GM12878 (cell line): Measurements from ENCODE around the gene DAGLA. TPM values are rescaled to one million over a fixed set of nuclear protein-coding genes. Genes with fewer than 3 reads are reported as not detected.

ENCODE experiments used
- ATAC-seq: fragments of 200-7000 bp; cut with Tn5 transposase; 3 replicates; pipeline ENCODE4 v1.9.1; 2020; ENCODE audit warnings: mild to moderate bottlenecking, moderate library complexity
- BruUV-seq: library from RNA; stranded (reverse); fragments of 400-500 nt; replicated peaks from 2 replicates; lab custom pipeline; 2021; lab: Mats Ljungman, UMichigan
- CTCF ChIA-PET: fragments of 300-600 bp; sonication (Branson Sonifier 250); formaldehyde crosslinking; extraction: SDS; loops from one replicate; lab custom pipeline; 2021; ENCODE audit warnings: inconsistent platforms; lab: Yijun Ruan, JAX
- POLR2A ChIA-PET: fragments of 350-600 bp; formaldehyde crosslinking; extraction: SDS; loops from one replicate; lab custom pipeline; 2021; ENCODE audit warnings: inconsistent platforms; lab: Charles Lee
- RAD21 ChIA-PET: fragments of 300-600 bp; sonication (Branson Sonifier 250); formaldehyde crosslinking; loops from one replicate; lab custom pipeline; 2023; ENCODE audit warnings: antibody characterized with exemption; ENCODE audit not compliant: unreplicated experiment; lab: Charles Lee
- SMC1A ChIA-PET: fragments of 300-600 bp; sonication (Branson Sonifier 250); formaldehyde crosslinking; loops from one replicate; lab custom pipeline; 2023; ENCODE audit not compliant: unreplicated experiment, uncharacterized antibody; lab: Charles Lee
- DNase-seq: peaks from one replicate; pipeline ENCODE4 v3.0.0-alpha.2; 2011; ENCODE audit warnings: low read depth, low spot score
- FAIRE-seq: peaks from 3 replicates; lab custom pipeline; 2011; peaks lifted over from hg19 to GRCh38; lab: Jason Lieb, UNC
- H2AFZ ChIP-seq: 2 replicates; pipeline ENCODE4 v1.6.0; 2011; ENCODE audit warnings: low read depth, low read length, control low read depth; ENCODE audit not compliant: control insufficient read depth
- H3K27ac ChIP-seq: 2 replicates; pipeline ENCODE4 v1.5.1; 2011; ENCODE audit warnings: control low read depth; ENCODE audit not compliant: control insufficient read depth, insufficient read depth
- H3K27me3 ChIP-seq, 2 experiments: replicated peaks in 1 of 2; 2 replicates each; pipeline versions ENCODE4 v1.6.0 to v1.6.1; 2011; ENCODE audit warnings: low read length in 1 of 2; ENCODE audit not compliant: control insufficient read depth in 2 of 2, insufficient read depth in 2 of 2
- H3K36me3 ChIP-seq, 2 experiments: 2 replicates each; pipeline ENCODE4 v1.5.1; 2011; ENCODE audit warnings: low read length in 1 of 2; ENCODE audit not compliant: control insufficient read depth in 2 of 2, insufficient read depth in 2 of 2
- H3K4me1 ChIP-seq: 2 replicates; pipeline ENCODE4 v1.6.1; 2011; ENCODE audit warnings: mild to moderate bottlenecking, low read length, moderate library complexity, mixed read lengths; ENCODE audit not compliant: control insufficient read depth, insufficient read depth
- H3K4me2 ChIP-seq: 2 replicates; pipeline ENCODE4 v1.6.0; 2011; ENCODE audit warnings: control low read depth; ENCODE audit not compliant: control insufficient read depth, insufficient read depth
- H3K4me3 ChIP-seq: fragments of 200-600 bp; sonication (generic); 2 replicates; pipeline ENCODE4 v1.5.1; 2016
- H3K79me2 ChIP-seq: 2 replicates; pipeline ENCODE4 v1.6.0; 2011; ENCODE audit warnings: low read length; ENCODE audit not compliant: control insufficient read depth, insufficient read depth
- H3K9ac ChIP-seq: 2 replicates; pipeline ENCODE4 v1.8.0; 2011; ENCODE audit warnings: low read length, control low read depth, mixed read lengths; ENCODE audit not compliant: control insufficient read depth, insufficient read depth
- H3K9me3 ChIP-seq: replicated peaks from 3 replicates; pipeline ENCODE4 v1.5.1; 2011; ENCODE audit warnings: mild to moderate bottlenecking, low read length; ENCODE audit not compliant: control insufficient read depth, insufficient read depth
- H4K20me1 ChIP-seq: 2 replicates; pipeline ENCODE4 v1.6.0; 2011; ENCODE audit not compliant: control insufficient read depth, insufficient read depth
- BCL11A ChIP-seq: IDR thresholded peaks from 2 replicates; pipeline ENCODE4 v1.6.1; 2011; ENCODE audit warnings: low read depth, low read length
- BHLHE40 ChIP-seq, 2 experiments: fragments of 450-650 bp in 1 of 2; IDR thresholded peaks; 2 replicates each; pipeline ENCODE4 v1.6.1; 2011 to 2017; ENCODE audit warnings: low read depth in 2 of 2, borderline replicate concordance in 1 of 2, improper control_type of control experiment in 1 of 2, low read length in 1 of 2, mild to moderate bottlenecking in 1 of 2
- EGR1 ChIP-seq, 2 experiments: IDR thresholded peaks; 1 replicate in 1 of 2; 2 replicates in 1 of 2; pipeline ENCODE4 v1.6.1; 2011 to 2012; ENCODE audit warnings: low read depth in 2 of 2, low read length in 2 of 2, borderline replicate concordance in 1 of 2, mild to moderate bottlenecking in 1 of 2, moderate library complexity in 1 of 2
- ETV6 ChIP-seq, 2 experiments: fragments of 450-650 bp in 1 of 2; IDR thresholded peaks in 1 of 2; conservative IDR thresholded peaks in 1 of 2; 2 replicates each; pipeline ENCODE4 v1.6.1; 2014; ENCODE audit warnings: antibody characterized with exemption in 1 of 2, borderline replicate concordance in 1 of 2, low read depth in 1 of 2, mild to moderate bottlenecking in 1 of 2, moderate library complexity in 1 of 2
- FOS ChIP-seq: IDR thresholded peaks from 3 replicates; pipeline ENCODE4 v1.6.1; 2011; ENCODE audit warnings: borderline replicate concordance; ENCODE audit not compliant: insufficient read length; ENCODE audit errors: extremely low read depth
- FOXK2 ChIP-seq: fragments of 450-650 bp; IDR thresholded peaks from 2 replicates; pipeline ENCODE4 v1.6.1; 2017; ENCODE audit warnings: mild to moderate bottlenecking, moderate library complexity
- GABPA ChIP-seq: IDR thresholded peaks from 2 replicates; pipeline ENCODE4 v1.6.1; 2014; ENCODE audit warnings: antibody characterized with exemption, low read depth, mild to moderate bottlenecking, inconsistent platforms
- IRF4 ChIP-seq: IDR thresholded peaks from 2 replicates; pipeline ENCODE4 v1.6.1; 2011; ENCODE audit warnings: low read depth, low read length
- JUND ChIP-seq: IDR thresholded peaks from 2 replicates; pipeline ENCODE4 v1.6.1; 2012; ENCODE audit warnings: low read depth, mild to moderate bottlenecking, low read length, improper control_type of control experiment, moderate library complexity
- NFIC ChIP-seq: IDR thresholded peaks from 2 replicates; pipeline ENCODE4 v1.6.1; 2012; ENCODE audit warnings: low read depth, mild to moderate bottlenecking, inconsistent platforms, low read length, moderate library complexity
- NFYB ChIP-seq: IDR thresholded peaks from 2 replicates; pipeline ENCODE4 v1.6.1; 2011; ENCODE audit warnings: low read depth, mild to moderate bottlenecking, low read length, improper control_type of control experiment, moderate library complexity; ENCODE audit not compliant: insufficient read depth
- PAX5 ChIP-seq: IDR thresholded peaks from 2 replicates; pipeline ENCODE4 v1.6.1; 2011; ENCODE audit warnings: low read depth, low read length, borderline replicate concordance
- RAD21 ChIP-seq: IDR thresholded peaks from 2 replicates; pipeline ENCODE4 v1.6.1; 2011; ENCODE audit warnings: mild to moderate bottlenecking, low read depth, low read length, moderate library complexity; ENCODE audit not compliant: insufficient read depth
- STAT1 ChIP-seq: fragments of 450-650 bp; conservative IDR thresholded peaks from 2 replicates; pipeline ENCODE4 v1.6.1; 2014; ENCODE audit warnings: antibody characterized with exemption, mild to moderate bottlenecking
- ZSCAN29 ChIP-seq: fragments of 450-650 bp; IDR thresholded peaks from 2 replicates; pipeline ENCODE4 v1.6.1; 2017; ENCODE audit warnings: mild to moderate bottlenecking, moderate library complexity
- WGBS: methylation state at CpG from one replicate; pipeline ENCODE4 v1.1.6; 2016; ENCODE audit warnings: low lambda C conversion rate; ENCODE audit not compliant: insufficient replicate concordance, insufficient coverage; ENCODE audit errors: missing lambda C conversion rate; 5-methylcytosine and 5-hydroxymethylcytosine counted together
- in situ Hi-C: fragments of 300-500 bp; cut with MboI; formaldehyde crosslinking; loops from 9 replicates; pipeline ENCODE4 v1.14.3; 2018; ENCODE audit warnings: mixed read lengths
- intact Hi-C: fragments of 100-400 bp; cut with micrococcal nuclease; formaldehyde crosslinking; loops from one replicate; pipeline ENCODE4 v1.14.2; 2022; ENCODE audit not compliant: unreplicated experiment
- polyA plus RNA-seq, 11 experiments: library from polyadenylated mRNA; depleted of rRNA in 4 of 11; unstranded in 6 of 11; stranded (reverse) in 5 of 11; fragments of >200 nt; fragmentation: Nextera tagmentation in 4 of 11; fragmentation: Illumina TruSeq in 1 of 11; extraction: Ambion mirVana in 4 of 11; extraction: Trizol in 1 of 11; gene quantifications; 1 replicate in 1 of 11; 2 replicates in 10 of 11; pipeline versions ENCODE4 v1.2.1 to v1.2.3, GENCODE V29; 2011 to 2016; ENCODE audit warnings: inconsistent platforms in 2 of 11, missing spikeins in 2 of 11, low read depth in 1 of 11
- total RNA-seq, 4 experiments: library from RNA; depleted of rRNA in 3 of 4; stranded (reverse); fragments of >200 nt in 3 of 4; fragmentation: Illumina TruSeq in 1 of 4; extraction: Trizol in 1 of 4; gene quantifications; 2 replicates each; pipeline versions ENCODE4 v1.2.1 to v1.2.3, GENCODE V29; 2013 to 2021
- TF ChIP-seq, protein P1 (sequence below): fragments of 450-650 bp; IDR thresholded peaks from 2 replicates; pipeline ENCODE4 v1.6.1; 2017; ENCODE audit warnings: mild to moderate bottlenecking, low read depth, inconsistent platforms; ENCODE audit not compliant: poor library complexity, severe bottlenecking

The DAGLA gene
- total and polyA plus RNA-seq, 10 of the 15 experiments (the other 5 are each of a cell fraction or from before 2014, with no cell fraction given), result 0.05 TPM; not detected in 9

DNA sequence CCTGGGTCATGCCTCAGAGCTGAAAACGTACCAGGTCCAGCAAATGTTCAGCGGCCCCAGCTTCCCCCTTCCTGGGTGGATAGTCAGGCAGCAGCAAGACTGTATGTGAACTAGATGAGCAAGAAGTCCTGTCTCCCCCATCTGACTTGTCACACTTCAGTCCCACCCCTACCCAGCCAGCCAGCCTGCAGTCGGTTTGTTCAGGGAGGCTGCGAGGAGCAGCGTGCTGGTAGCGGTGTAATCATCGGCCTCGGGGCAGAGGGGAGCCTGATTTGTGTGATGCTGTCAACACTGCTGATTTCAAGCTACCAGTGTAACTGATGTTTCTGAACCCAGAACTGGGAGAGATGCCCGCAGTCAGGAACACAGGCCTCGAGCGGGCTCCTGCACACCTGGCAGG, 102.7 kb downstream of the DAGLA start:
- H3K9me3 ChIP-seq, result no peaks in the 10 kb centered on the region
- no peaks in the 10 kb centered on the region for H4K20me1 ChIP-seq
- no peaks in the 10 kb centered on the region for H3K79me2 ChIP-seq
- ATAC-seq (no peak), DNase-seq (no peak), FAIRE-seq (no peak)
- no TSS peak for BruUV-seq
- 79% methylated on average over 11 of the region's 11 CpGs for WGBS
- H3K4me1 ChIP-seq, result no peaks in the 10 kb centered on the region; the same call in 1 of the 2 replicates
- ChIA-PET SMC1A (no interaction called here), RAD21 (interaction anchor here (1.1 kb wide), 1 partner anchor 35 kb away, joined by 3 read pairs; no protein-coding TSS in a partner anchor), CTCF (interaction anchor here (0.6 to 1.4 kb wide), 4 partner anchors 15 to 661 kb away, joined by 3 to 10 read pairs (median 4); no protein-coding TSS in a partner anchor), POLR2A (interaction anchor here (1.6 kb wide), 1 partner anchor 34 kb away, joined by 3 read pairs; no protein-coding TSS in a partner anchor)
- TF ChIP-seq BCL11A, result no peak
- TF ChIP-seq BHLHE40 (IDR thresholded peaks at IDR 0.05; ENCODE audit: borderline replicate concordance in 1 of 2, low read depth in 2 of 2, low read length in 1 of 2), result no peak
- TF ChIP-seq ZSCAN29, result no peak
- no peak for TF ChIP-seq EGR1 (IDR thresholded peaks at IDR 0.05; ENCODE audit: borderline replicate concordance in 1 of 2, low read depth in 2 of 2, low read length in 2 of 2)
- TF ChIP-seq GABPA, result no peak
- TF ChIP-seq JUND, result no peak
- no peak for TF ChIP-seq IRF4
- TF ChIP-seq PAX5, result no peak
- TF ChIP-seq STAT1, result no peak
- no peak for TF ChIP-seq NFYB
- no peak for TF ChIP-seq FOXK2
- TF ChIP-seq, protein P1, sequence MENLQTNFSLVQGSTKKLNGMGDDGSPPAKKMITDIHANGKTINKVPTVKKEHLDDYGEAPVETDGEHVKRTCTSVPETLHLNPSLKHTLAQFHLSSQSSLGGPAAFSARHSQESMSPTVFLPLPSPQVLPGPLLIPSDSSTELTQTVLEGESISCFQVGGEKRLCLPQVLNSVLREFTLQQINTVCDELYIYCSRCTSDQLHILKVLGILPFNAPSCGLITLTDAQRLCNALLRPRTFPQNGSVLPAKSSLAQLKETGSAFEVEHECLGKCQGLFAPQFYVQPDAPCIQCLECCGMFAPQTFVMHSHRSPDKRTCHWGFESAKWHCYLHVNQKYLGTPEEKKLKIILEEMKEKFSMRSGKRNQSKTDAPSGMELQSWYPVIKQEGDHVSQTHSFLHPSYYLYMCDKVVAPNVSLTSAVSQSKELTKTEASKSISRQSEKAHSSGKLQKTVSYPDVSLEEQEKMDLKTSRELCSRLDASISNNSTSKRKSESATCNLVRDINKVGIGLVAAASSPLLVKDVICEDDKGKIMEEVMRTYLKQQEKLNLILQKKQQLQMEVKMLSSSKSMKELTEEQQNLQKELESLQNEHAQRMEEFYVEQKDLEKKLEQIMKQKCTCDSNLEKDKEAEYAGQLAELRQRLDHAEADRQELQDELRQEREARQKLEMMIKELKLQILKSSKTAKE, result no peak
- no peak for TF ChIP-seq RAD21
- TF ChIP-seq NFIC, result no peak
- no peak for TF ChIP-seq ETV6 (conservative IDR thresholded peaks at IDR 0.05 in 1 of 2, IDR thresholded peaks at IDR 0.05 in 1 of 2; ENCODE audit: borderline replicate concordance in 1 of 2, low read depth in 1 of 2)
- no peak for TF ChIP-seq FOS
- in situ Hi-C loops, result loop anchor here (5.0 kb wide), 1 partner anchor 36 kb away; no protein-coding TSS in a partner anchor
- H2AFZ ChIP-seq, result no peak overlapping the region
- H3K4me2 ChIP-seq, result no peak overlapping the region
- no peak overlapping the region for H3K9ac ChIP-seq
- no peak overlapping the region for H3K4me3 ChIP-seq
- intact Hi-C loops, result no loop called here
- peaks cover 7 to 8% of the 10 kb centered on the region in 2 experiments for H3K36me3 ChIP-seq
- H3K27ac ChIP-seq, result no peak overlapping the region
- H3K27me3 ChIP-seq, result no peaks in the 10 kb centered on the region
